Neuronal stem cell (in vitro differentiated cells): ENCODE results near the gene C11orf24.

ENCODE experiments used
- DNase-seq: peaks from one replicate; pipeline ENCODE4 v3.0.0-alpha.2; 2013; ENCODE audit warnings: low spot score
- H2AFZ ChIP-seq: one replicate; pipeline ENCODE4 v1.6.1; 2013; ENCODE audit warnings: mild to moderate bottlenecking, low read length, inconsistent platforms
- H2AK5ac ChIP-seq: 2 replicates; pipeline ENCODE4 v1.6.1; 2013; ENCODE audit warnings: low read depth, mild to moderate bottlenecking, inconsistent platforms, low read length, moderate library complexity, mixed read lengths
- H2BK120ac ChIP-seq: 2 replicates; pipeline ENCODE4 v1.6.1; 2013; ENCODE audit warnings: low read depth, mild to moderate bottlenecking, inconsistent platforms, low read length, moderate library complexity, mixed read lengths
- H2BK12ac ChIP-seq: one replicate; pipeline ENCODE4 v1.6.1; 2013; ENCODE audit warnings: low read length, inconsistent platforms
- H2BK15ac ChIP-seq: 2 replicates; pipeline ENCODE4 v1.6.1; 2013; ENCODE audit warnings: mild to moderate bottlenecking, low read length, inconsistent platforms, mixed read lengths
- H2BK5ac ChIP-seq: one replicate; pipeline ENCODE4 v1.6.1; 2013; ENCODE audit warnings: inconsistent platforms, mild to moderate bottlenecking, low read length, moderate library complexity
- H3K14ac ChIP-seq: one replicate; pipeline ENCODE4 v1.6.1; 2013; ENCODE audit warnings: low read length, inconsistent platforms
- H3K18ac ChIP-seq: 2 replicates; pipeline ENCODE4 v1.6.1; 2013; ENCODE audit warnings: low read length, inconsistent platforms
- H3K23ac ChIP-seq: 2 replicates; pipeline ENCODE4 v1.6.1; 2013; ENCODE audit warnings: low read depth, mild to moderate bottlenecking, mixed read lengths, low read length, inconsistent platforms; ENCODE audit not compliant: poor library complexity
- H3K27ac ChIP-seq: replicated peaks from 3 replicates; pipeline ENCODE4 v1.5.1; 2013; ENCODE audit warnings: low read length, inconsistent platforms
- H3K27me3 ChIP-seq, 3 experiments: 2 replicates each; pipeline ENCODE4 v1.6.1; 2013; ENCODE audit warnings: low read length in 3 of 3, mild to moderate bottlenecking in 2 of 3, inconsistent platforms in 1 of 3, low read depth in 1 of 3, mixed read lengths in 1 of 3, moderate library complexity in 1 of 3; ENCODE audit not compliant: control insufficient read depth in 3 of 3, insufficient read depth in 3 of 3
- H3K36me3 ChIP-seq, 2 donors: replicated peaks in 1 of 2; 2 replicates each; pipeline ENCODE4 v1.6.1; 2013; ENCODE audit warnings: low read length in 2 of 2; ENCODE audit not compliant: control insufficient read depth in 2 of 2, insufficient read depth in 2 of 2
- H3K4ac ChIP-seq: 2 replicates; pipeline ENCODE4 v1.6.1; 2013; ENCODE audit warnings: inconsistent platforms, mild to moderate bottlenecking, low read length, moderate library complexity
- H3K4me1 ChIP-seq, 2 donors: 1 replicate in 1 of 2; 2 replicates in 1 of 2; pipeline ENCODE4 v1.6.1; 2013; ENCODE audit warnings: low read length in 2 of 2, low read depth in 1 of 2; ENCODE audit not compliant: control insufficient read depth in 2 of 2, insufficient read depth in 1 of 2
- H3K4me2 ChIP-seq: one replicate; pipeline ENCODE4 v1.6.1; 2013; ENCODE audit warnings: mild to moderate bottlenecking, low read length, inconsistent platforms; ENCODE audit not compliant: insufficient read depth, poor library complexity, severe bottlenecking
- H3K4me3 ChIP-seq, 2 donors: 2 replicates each; pipeline ENCODE4 v1.5.1; 2013; ENCODE audit warnings: low read length in 2 of 2, mild to moderate bottlenecking in 2 of 2, inconsistent platforms in 1 of 2, moderate library complexity in 1 of 2
- H3K79me1 ChIP-seq: one replicate; pipeline ENCODE4 v1.6.1; 2013; ENCODE audit warnings: low read depth, mild to moderate bottlenecking, inconsistent platforms, low read length, moderate library complexity
- H3K9ac ChIP-seq: one replicate; pipeline ENCODE4 v1.6.1; 2013; ENCODE audit warnings: mild to moderate bottlenecking, low read depth, low read length, inconsistent platforms; ENCODE audit not compliant: poor library complexity
- H3K9me3 ChIP-seq, 2 donors: replicated peaks in 1 of 2; 2 replicates each; pipeline versions ENCODE3 to v1.6.1; 2013; ENCODE audit warnings: low read length in 2 of 2, mild to moderate bottlenecking in 2 of 2, inconsistent platforms in 1 of 2, low read depth in 1 of 2, mixed read lengths in 1 of 2, moderate library complexity in 1 of 2; ENCODE audit not compliant: control insufficient read depth in 2 of 2, insufficient read depth in 1 of 2
- H4K8ac ChIP-seq: one replicate; pipeline ENCODE4 v1.6.1; 2013; ENCODE audit warnings: low read depth, mild to moderate bottlenecking, inconsistent platforms, low read length, moderate library complexity
- H4K91ac ChIP-seq: one replicate; pipeline ENCODE4 v1.6.1; 2013; ENCODE audit warnings: low read length, low read depth, mild to moderate bottlenecking, inconsistent platforms; ENCODE audit not compliant: poor library complexity
- WGBS, 2 donors: extraction: QIAGEN DNeasy Blood & Tissue Kit; methylation state at CpG; one replicate each; pipeline ENCODE4 v1.1.7; 2013; ENCODE audit warnings: missing lambda C conversion rate in 2 of 2, mixed read lengths in 1 of 2; ENCODE audit not compliant: insufficient read length in 2 of 2, insufficient replicate concordance in 1 of 2; ENCODE audit errors: extremely low coverage in 2 of 2; 5-methylcytosine and 5-hydroxymethylcytosine counted together

Gene C11orf24

DNA sequence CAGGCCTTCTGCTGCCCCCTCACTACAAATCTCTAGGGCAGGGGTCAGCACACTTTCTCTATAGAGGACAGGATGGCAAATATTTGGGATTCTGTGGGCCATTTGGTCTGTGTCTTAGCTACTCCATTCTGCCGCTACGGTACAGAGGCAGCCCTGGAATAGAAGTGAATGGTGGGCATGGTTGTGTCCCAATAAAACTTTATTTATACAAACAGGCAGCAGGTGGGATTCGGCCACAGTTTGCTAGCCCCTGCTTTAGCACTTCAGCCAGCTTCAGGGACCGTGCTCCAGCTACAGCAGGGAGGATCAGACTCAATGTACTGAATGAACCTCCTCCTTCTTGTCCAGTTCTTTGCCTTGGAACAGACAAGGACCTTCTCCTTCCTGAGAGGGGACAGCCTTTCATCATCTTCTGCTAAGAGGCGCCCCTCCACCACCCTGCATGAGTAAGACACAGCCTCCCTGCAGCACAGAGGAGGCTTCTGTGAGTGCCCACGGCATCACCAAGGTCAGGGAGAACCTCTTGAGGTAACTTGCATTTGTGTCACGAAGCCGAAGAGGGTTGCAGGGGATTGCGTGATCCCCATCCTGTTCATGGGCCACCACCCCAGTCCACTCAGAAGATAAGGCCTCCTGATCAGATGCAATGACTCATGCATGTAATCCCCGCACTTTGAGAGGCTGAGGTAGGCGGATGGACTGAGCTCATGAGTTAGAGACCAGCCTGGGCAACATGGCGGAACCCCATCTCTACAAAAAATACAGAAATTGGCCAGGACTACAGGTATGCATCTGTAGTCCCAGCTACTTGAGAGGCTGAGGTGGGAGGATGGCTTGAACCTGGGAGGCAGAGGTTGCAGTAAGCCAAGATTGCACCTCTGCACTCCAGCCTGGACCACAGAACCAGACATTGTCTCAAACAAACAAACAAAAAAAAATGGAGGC is 4.6 kb downstream of the C11orf24 start:
- no peak overlapping the region for H3K4me3 ChIP-seq
- H2BK120ac ChIP-seq = no peak overlapping the region
- no peak overlapping the region for H4K91ac ChIP-seq
- no peak overlapping the region for H4K8ac ChIP-seq
- no peak overlapping the region for H3K9ac ChIP-seq
- H3K23ac ChIP-seq = no peak overlapping the region
- H2BK5ac ChIP-seq = no peak overlapping the region
- no peak overlapping the region for H3K27ac ChIP-seq
- H3K4me2 ChIP-seq = no peak overlapping the region
- no peak overlapping the region for H3K4ac ChIP-seq
- H2AFZ ChIP-seq = no peak overlapping the region
- H3K9me3 ChIP-seq = peaks cover 0 to 2% of the 10 kb centered on the region in 2 donors
- no peak overlapping the region for H3K14ac ChIP-seq
- no peak overlapping the region for H2BK12ac ChIP-seq
- H3K79me1 ChIP-seq = peaks cover 6% of the 10 kb centered on the region
- no peaks in the 10 kb centered on the region for H3K27me3 ChIP-seq
- H3K36me3 ChIP-seq = peaks cover 38 to 68% of the 10 kb centered on the region in 2 donors
- no peak overlapping the region for H2BK15ac ChIP-seq
- DNase-seq = no peak
- H3K18ac ChIP-seq = no peak overlapping the region
- H2AK5ac ChIP-seq = no peak overlapping the region
- peaks cover 4 to 6% of the 10 kb centered on the region in 2 donors for H3K4me1 ChIP-seq
- no CpG with 5 or more reads among the region's 12 CpGs for WGBS, 2 donors

DNA sequence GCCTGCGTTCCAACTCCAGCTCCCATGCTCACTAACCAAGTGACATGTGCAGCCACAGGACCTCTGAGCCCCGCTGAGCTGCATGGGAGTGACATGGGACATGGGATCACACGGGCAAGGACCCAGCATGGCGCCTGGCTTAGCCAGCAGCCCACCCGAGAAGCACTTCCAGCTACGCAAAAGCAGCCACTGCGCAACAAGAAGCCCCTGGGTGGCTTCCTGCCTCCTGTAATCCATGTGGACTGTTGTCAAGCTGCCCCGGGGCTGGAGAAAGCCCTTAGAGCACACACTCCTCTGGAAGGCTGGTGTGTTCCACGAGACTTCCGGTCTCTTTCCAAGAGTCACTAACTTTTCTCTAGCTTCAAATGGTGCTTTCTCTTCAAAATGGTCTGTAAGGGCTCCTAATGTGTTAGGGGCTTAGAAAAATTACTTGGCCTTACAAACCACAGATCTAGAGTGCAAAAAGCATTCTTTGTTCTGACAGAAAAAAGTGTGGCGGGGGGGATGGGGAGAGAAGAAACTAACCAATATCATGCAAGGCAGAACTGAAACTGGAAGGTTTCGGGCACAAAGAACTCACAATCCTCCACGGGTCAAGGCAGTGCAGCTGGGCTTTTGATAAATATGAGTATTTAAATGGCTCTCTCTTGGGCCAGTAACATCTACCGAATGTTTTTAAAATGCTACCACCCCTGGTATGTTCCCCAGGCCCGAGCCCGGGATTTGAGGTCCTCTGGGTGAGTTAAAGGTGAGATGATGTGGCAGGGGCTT is 5.5 kb downstream of the C11orf24 start:
- peak overlapping the region; percentile 17 for H3K23ac ChIP-seq
- no peak overlapping the region for H4K91ac ChIP-seq
- no peak overlapping the region for H2BK120ac ChIP-seq
- peaks cover 0 to 2% of the 10 kb centered on the region in 2 donors for H3K9me3 ChIP-seq
- no peak overlapping the region for H2AFZ ChIP-seq
- H3K79me1 ChIP-seq = peaks cover 6% of the 10 kb centered on the region
- H3K18ac ChIP-seq = no peak overlapping the region
- H3K36me3 ChIP-seq = peaks cover 44 to 77% of the 10 kb centered on the region in 2 donors
- H3K9ac ChIP-seq = no peak overlapping the region
- no peaks in the 10 kb centered on the region for H3K27me3 ChIP-seq
- peaks cover 4 to 6% of the 10 kb centered on the region in 2 donors for H3K4me1 ChIP-seq
- no peak overlapping the region for H2BK5ac ChIP-seq
- WGBS, 2 donors = no CpG with 5 or more reads among the region's 16 CpGs
- H3K4me2 ChIP-seq = no peak overlapping the region
- H3K14ac ChIP-seq = no peak overlapping the region
- H2AK5ac ChIP-seq = no peak overlapping the region
- H2BK12ac ChIP-seq = no peak overlapping the region
- H3K4me3 ChIP-seq = no peak overlapping the region
- no peak overlapping the region for H3K27ac ChIP-seq
- no peak for DNase-seq
- H3K4ac ChIP-seq = no peak overlapping the region
- H2BK15ac ChIP-seq = no peak overlapping the region
- no peak overlapping the region for H4K8ac ChIP-seq

DNA sequence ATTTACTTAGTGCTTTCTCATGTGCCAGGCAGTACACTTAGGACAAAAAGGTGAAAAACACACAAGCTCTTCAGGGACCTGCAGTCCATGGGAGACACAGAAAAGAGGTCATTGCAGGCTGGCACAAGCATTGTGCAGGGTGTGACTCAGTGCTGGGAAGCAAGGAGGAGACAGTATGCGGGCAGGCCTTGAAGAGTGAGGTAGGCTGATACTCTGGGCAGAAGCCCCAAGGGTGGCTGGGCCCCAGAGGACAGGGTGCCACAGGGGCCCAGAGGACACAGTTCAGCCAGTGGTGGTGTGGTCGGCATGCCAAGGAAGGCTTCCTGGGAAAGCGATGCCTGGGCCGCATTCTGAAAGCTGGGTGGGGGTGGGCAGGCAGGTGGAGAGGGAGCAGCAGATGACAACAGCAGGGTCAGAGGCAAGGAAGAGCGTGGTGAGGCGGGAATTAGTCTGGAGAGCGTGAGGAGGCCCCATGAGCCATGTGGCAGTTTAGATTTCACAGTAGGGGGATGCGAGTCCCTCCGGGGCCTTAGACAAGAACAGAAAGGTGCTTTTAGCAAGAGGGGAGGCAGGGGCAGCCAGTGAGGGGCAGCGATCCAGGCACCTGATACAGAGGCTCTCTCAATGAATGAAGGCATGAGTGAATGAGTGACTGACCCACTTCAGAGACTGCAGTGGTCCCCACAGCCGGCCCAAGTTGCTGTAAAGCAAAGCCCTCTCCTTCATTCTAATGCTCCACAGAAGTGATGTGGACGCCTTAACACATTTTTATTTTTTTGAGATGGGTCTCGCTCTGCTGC is 6.8 kb downstream of the C11orf24 start:
- no peak overlapping the region for H2BK5ac ChIP-seq
- no peak overlapping the region for H3K18ac ChIP-seq
- H3K9me3 ChIP-seq = peaks cover 0 to 2% of the 10 kb centered on the region in 2 donors
- no peak overlapping the region for H3K4ac ChIP-seq
- H2BK15ac ChIP-seq = no peak overlapping the region
- no peak overlapping the region for H3K9ac ChIP-seq
- WGBS, 2 donors = no CpG with 5 or more reads among the region's 13 CpGs
- H3K23ac ChIP-seq = no peak overlapping the region
- H4K8ac ChIP-seq = no peak overlapping the region
- H2AFZ ChIP-seq = no peak overlapping the region
- no peak overlapping the region for H2BK120ac ChIP-seq
- no peak overlapping the region for H4K91ac ChIP-seq
- no peak overlapping the region for H3K4me2 ChIP-seq
- no peak for DNase-seq
- H3K27me3 ChIP-seq = no peaks in the 10 kb centered on the region
- peaks cover 54 to 84% of the 10 kb centered on the region in 2 donors for H3K36me3 ChIP-seq
- H3K4me3 ChIP-seq = no peak overlapping the region
- H3K27ac ChIP-seq = no peak overlapping the region
- H2BK12ac ChIP-seq = no peak overlapping the region
- peaks cover 0 to 2% of the 10 kb centered on the region in 2 donors for H3K4me1 ChIP-seq
- no peak overlapping the region for H3K14ac ChIP-seq
- H2AK5ac ChIP-seq = no peak overlapping the region
- H3K79me1 ChIP-seq = peaks cover 6% of the 10 kb centered on the region
